SJSA1 (cell line): ENCODE results near the gene IDNK. TPM values are rescaled to one million over a fixed set of nuclear protein-coding genes. Genes with fewer than 3 reads are reported as not detected.

ENCODE experiments used
- DNase-seq, 2 experiments: peaks; one replicate each; pipeline ENCODE4 v3.0.0-alpha.2; 2015 to 2020; ENCODE audit warnings: low spot score in 2 of 2, low read depth in 1 of 2
- H3K27ac ChIP-seq: fragments of 250-450 bp; sonication (Bioruptor Pico); 2 replicates; pipeline ENCODE4 v1.5.1; 2020; ENCODE audit warnings: mild to moderate bottlenecking, moderate library complexity
- H3K27me3 ChIP-seq: fragments of 250-450 bp; sonication (Bioruptor Pico); replicated peaks from 2 replicates; pipeline ENCODE4 v1.5.1; 2020; ENCODE audit warnings: mild to moderate bottlenecking, moderate library complexity
- H3K36me3 ChIP-seq: fragments of 250-450 bp; sonication (Bioruptor Pico); 2 replicates; pipeline ENCODE4 v1.5.1; 2020; ENCODE audit warnings: mild to moderate bottlenecking
- H3K4me1 ChIP-seq: fragments of 250-450 bp; sonication (Bioruptor Pico); replicated peaks from 2 replicates; pipeline ENCODE4 v1.6.1; 2021; ENCODE audit warnings: mild to moderate bottlenecking
- H3K4me3 ChIP-seq: fragments of 250-450 bp; sonication (Bioruptor Pico); 2 replicates; pipeline ENCODE4 v1.5.1; 2020; ENCODE audit warnings: mild to moderate bottlenecking
- H3K9me3 ChIP-seq: fragments of 250-450 bp; sonication (Bioruptor Pico); replicated peaks from 2 replicates; pipeline ENCODE4 v1.5.1; 2020; ENCODE audit warnings: mild to moderate bottlenecking
- total RNA-seq: library from RNA; depleted of rRNA; stranded (reverse); fragments of >200 nt; shearing (Covaris generic); gene quantifications from 2 replicates; pipeline ENCODE4 v1.2.3, GENCODE V29; 2014

Gene IDNK
- total RNA-seq, 1 experiment from 2014 or later = 2.6 TPM

- H3K9me3 ChIP-seq = no peaks in the 10 kb centered on the region
- H3K36me3 ChIP-seq = peaks cover 6% of the 10 kb centered on the region; the same call in 1 of the 2 replicates
- H3K4me3 ChIP-seq = no peak overlapping the region
- H3K4me1 ChIP-seq = peaks cover 11% of the 10 kb centered on the region
- H3K27ac ChIP-seq = no peak overlapping the region
- no peaks in the 10 kb centered on the region for H3K27me3 ChIP-seq
- DNase-seq = peak in 1 of 2 experiments; percentile 32
These were observed 1.9 kb upstream of the IDNK start for GRCh38 chr9:83620841-83621636.

- H3K27ac ChIP-seq = peak overlapping the region; percentile 60
- H3K4me1 ChIP-seq = peaks cover 11% of the 10 kb centered on the region
- no peaks in the 10 kb centered on the region for H3K9me3 ChIP-seq
- no peak for DNase-seq
- no peaks in the 10 kb centered on the region for H3K27me3 ChIP-seq
- peak overlapping the region; percentile 76 for H3K4me3 ChIP-seq
- peaks cover 6% of the 10 kb centered on the region; the same call in 1 of the 2 replicates for H3K36me3 ChIP-seq
These were observed 457 bp upstream of the IDNK start for GRCh38 chr9:83622433-83622938.

- Histone ChIP-seq H3K4me3 (peak overlapping the region; percentile 76), H3K9me3 (no peaks in the 10 kb centered on the region), H3K4me1 (peaks cover 11% of the 10 kb centered on the region), H3K27ac (peak overlapping the region; percentile 60; the same call in 1 of the 2 replicates), H3K36me3 (peaks cover 6% of the 10 kb centered on the region; the same call in 1 of the 2 replicates), H3K27me3 (no peaks in the 10 kb centered on the region)
- no peak for DNase-seq
These were observed 735 bp downstream of the IDNK start for GRCh38 chr9:83623679-83624076.

GRCh38 chr9:83625178-83625577 is 2.2 kb downstream of the IDNK start:
- Histone ChIP-seq H3K27me3 (no peaks in the 10 kb centered on the region), H3K4me1 (peaks cover 11% of the 10 kb centered on the region), H3K4me3 (no peak overlapping the region), H3K36me3 (peaks cover 6% of the 10 kb centered on the region; the same call in 1 of the 2 replicates), H3K27ac (no peak overlapping the region), H3K9me3 (no peaks in the 10 kb centered on the region)
- no peak for DNase-seq

- Histone ChIP-seq H3K27ac (no peak overlapping the region), H3K36me3 (no peaks in the 10 kb centered on the region; the same call in 1 of the 2 replicates), H3K27me3 (no peaks in the 10 kb centered on the region), H3K4me1 (peaks cover 4% of the 10 kb centered on the region), H3K4me3 (no peak overlapping the region), H3K9me3 (no peaks in the 10 kb centered on the region)
- no peak for DNase-seq
These were observed 5.6 kb downstream of the IDNK start for GRCh38 chr9:83628540-83628939.

- Histone ChIP-seq H3K4me1 (no peaks in the 10 kb centered on the region), H3K9me3 (no peaks in the 10 kb centered on the region), H3K27ac (no peak overlapping the region), H3K4me3 (no peak overlapping the region), H3K36me3 (no peaks in the 10 kb centered on the region; the same call in 1 of the 2 replicates), H3K27me3 (no peaks in the 10 kb centered on the region)
- no peak for DNase-seq
These were observed 6.6 kb downstream of the IDNK start for GRCh38 chr9:83629433-83630104.

- Histone ChIP-seq H3K27me3 (no peaks in the 10 kb centered on the region), H3K27ac (no peak overlapping the region), H3K9me3 (no peaks in the 10 kb centered on the region), H3K4me1 (no peaks in the 10 kb centered on the region), H3K36me3 (no peaks in the 10 kb centered on the region; the same call in 1 of the 2 replicates), H3K4me3 (no peak overlapping the region)
- no peak for DNase-seq
These were observed 8.1 kb downstream of the IDNK start for GRCh38 chr9:83630938-83631457.

- H3K4me1 ChIP-seq = no peaks in the 10 kb centered on the region
- H3K27me3 ChIP-seq = no peaks in the 10 kb centered on the region
- H3K36me3 ChIP-seq = no peaks in the 10 kb centered on the region; the same call in 1 of the 2 replicates
- DNase-seq = no peak
- no peak overlapping the region for H3K4me3 ChIP-seq
- H3K27ac ChIP-seq = no peak overlapping the region
- no peaks in the 10 kb centered on the region for H3K9me3 ChIP-seq
These were observed 10.3 kb downstream of the IDNK start for GRCh38 chr9:83633255-83633654.

GRCh38 chr9:83633676-83634075 is 10.7 kb downstream of the IDNK start:
- Histone ChIP-seq H3K27me3 (no peaks in the 10 kb centered on the region), H3K4me1 (no peaks in the 10 kb centered on the region), H3K9me3 (no peaks in the 10 kb centered on the region), H3K27ac (no peak overlapping the region), H3K4me3 (no peak overlapping the region), H3K36me3 (no peaks in the 10 kb centered on the region; the same call in 1 of the 2 replicates)
- DNase-seq = no peak

GRCh38 chr9:83636813-83637212 is 13.9 kb downstream of the IDNK start:
- Histone ChIP-seq H3K4me3 (no peak overlapping the region), H3K4me1 (peaks cover 8% of the 10 kb centered on the region), H3K9me3 (no peaks in the 10 kb centered on the region), H3K27me3 (no peaks in the 10 kb centered on the region), H3K36me3 (no peaks in the 10 kb centered on the region), H3K27ac (no peak overlapping the region)
- no peak for DNase-seq

GRCh38 chr9:83637389-83637788 is 14.4 kb downstream of the IDNK start:
- H3K27me3 ChIP-seq = no peaks in the 10 kb centered on the region
- peaks cover 8% of the 10 kb centered on the region for H3K4me1 ChIP-seq
- no peak for DNase-seq
- no peak overlapping the region for H3K4me3 ChIP-seq
- no peaks in the 10 kb centered on the region for H3K36me3 ChIP-seq
- H3K9me3 ChIP-seq = no peaks in the 10 kb centered on the region
- no peak overlapping the region for H3K27ac ChIP-seq

- H3K27me3 ChIP-seq = no peaks in the 10 kb centered on the region
- no peaks in the 10 kb centered on the region for H3K9me3 ChIP-seq
- no peak overlapping the region for H3K4me3 ChIP-seq
- no peak overlapping the region for H3K27ac ChIP-seq
- peak in 1 of 2 experiments; percentile 19 for DNase-seq
- H3K4me1 ChIP-seq = peaks cover 8% of the 10 kb centered on the region
- no peaks in the 10 kb centered on the region for H3K36me3 ChIP-seq
These were observed 16.3 kb downstream of the IDNK start for GRCh38 chr9:83639266-83639665.

GRCh38 chr9:83642793-83643192 is 19.9 kb downstream of the IDNK start:
- Histone ChIP-seq H3K27me3 (no peaks in the 10 kb centered on the region), H3K4me3 (no peak overlapping the region), H3K27ac (no peak overlapping the region), H3K4me1 (peaks cover 8% of the 10 kb centered on the region), H3K36me3 (0 out of 2 replicates have a peak, but pooled peaks cover 5% of the 10 kb centered on the region), H3K9me3 (no peaks in the 10 kb centered on the region)
- DNase-seq = no peak
